NAMALWA (cell line): Measurements from ENCODE around the gene NDUFAF8.

Source experiments
- DNase-seq: peaks from one replicate; pipeline ENCODE4 v3.0.0-alpha.2; 2015; ENCODE audit warnings: low spot score

Gene NDUFAF8

GRCh38 chr17:81273698-81274470, 34.8 kb downstream of the NDUFAF8 start:
- no peak for DNase-seq

- no peak for DNase-seq
These were observed 35.3 kb downstream of the NDUFAF8 start for GRCh38 chr17:81274471-81274855.

GRCh38 chr17:81276781-81277180, 37.7 kb downstream of the NDUFAF8 start:
- DNase-seq, result no peak

- no peak for DNase-seq
These were observed 38.3 kb downstream of the NDUFAF8 start for GRCh38 chr17:81277421-81277820.

GRCh38 chr17:81277946-81278693, 39.0 kb downstream of the NDUFAF8 start:
- DNase-seq, result no peak

- no peak for DNase-seq
These were observed 39.7 kb downstream of the NDUFAF8 start for GRCh38 chr17:81278831-81279230.

GRCh38 chr17:81279278-81280275, 40.5 kb downstream of the NDUFAF8 start:
- DNase-seq, result no peak

GRCh38 chr17:81280571-81280970, 41.5 kb downstream of the NDUFAF8 start:
- no peak for DNase-seq

GRCh38 chr17:81282141-81282540, 43.0 kb downstream of the NDUFAF8 start:
- no peak for DNase-seq

GRCh38 chr17:81282876-81283275, 43.8 kb downstream of the NDUFAF8 start:
- DNase-seq, result no peak

GRCh38 chr17:81285179-81285878, 46.2 kb downstream of the NDUFAF8 start:
- no peak for DNase-seq

- no peak for DNase-seq
These were observed 46.8 kb downstream of the NDUFAF8 start for GRCh38 chr17:81285894-81286293.

- DNase-seq, result no peak
These were observed 47.5 kb downstream of the NDUFAF8 start for GRCh38 chr17:81286491-81287145.

GRCh38 chr17:81287152-81287551, 48.0 kb downstream of the NDUFAF8 start:
- no peak for DNase-seq

GRCh38 chr17:81287741-81288430, 48.8 kb downstream of the NDUFAF8 start:
- no peak for DNase-seq

GRCh38 chr17:81288715-81289114, 49.6 kb downstream of the NDUFAF8 start:
- DNase-seq, result no peak

GRCh38 chr17:81289627-81290026, 50.5 kb downstream of the NDUFAF8 start:
- no peak for DNase-seq

GRCh38 chr17:81290230-81290629, 51.1 kb downstream of the NDUFAF8 start:
- DNase-seq, result no peak
